Inflammatory macrophage treated with lipopolysaccharide for 1 hour (primary cell): ENCODE data around the gene GRIK1.

Experiments used
- DNase-seq, 2 donors: peaks; one replicate each; pipeline ENCODE4 v3.0.0-alpha.2; 2020 to 2022

The GRIK1 gene

GRCh38 chr21:29771491-29772066 lies 168.2 kb downstream of the GRIK1 start:
- no peak for DNase-seq

GRCh38 chr21:29763674-29764073 lies 176.1 kb downstream of the GRIK1 start:
- no peak for DNase-seq

GRCh38 chr21:29762570-29763082 lies 177.2 kb downstream of the GRIK1 start:
- DNase-seq = no peak

GRCh38 chr21:29753216-29753615 lies 186.6 kb downstream of the GRIK1 start:
- DNase-seq = no peak

GRCh38 chr21:29751473-29752185 lies 188.2 kb downstream of the GRIK1 start:
- DNase-seq = no peak

- no peak for DNase-seq
These were observed 189.8 kb downstream of the GRIK1 start for GRCh38 chr21:29749957-29750356.

- no peak for DNase-seq
These were observed 190.6 kb downstream of the GRIK1 start for GRCh38 chr21:29749223-29749622.

GRCh38 chr21:29748391-29749167 lies 191.2 kb downstream of the GRIK1 start:
- no peak for DNase-seq

- DNase-seq = no peak
These were observed 198.0 kb downstream of the GRIK1 start for GRCh38 chr21:29741761-29742160.

- peak in 1 of 2 donors; percentile 12 for DNase-seq
These were observed 200.6 kb downstream of the GRIK1 start for GRCh38 chr21:29739176-29739575.

GRCh38 chr21:29738730-29739129 lies 201.1 kb downstream of the GRIK1 start:
- DNase-seq = no peak

GRCh38 chr21:29737186-29737585 lies 202.6 kb downstream of the GRIK1 start:
- DNase-seq = no peak

- DNase-seq = no peak
These were observed 209.5 kb downstream of the GRIK1 start for GRCh38 chr21:29730281-29730680.

GRCh38 chr21:29726044-29726443 lies 213.8 kb downstream of the GRIK1 start:
- peak; percentile 5 for DNase-seq

GRCh38 chr21:29725025-29725736 lies 214.6 kb downstream of the GRIK1 start:
- no peak for DNase-seq

GRCh38 chr21:29721964-29722363 lies 217.8 kb downstream of the GRIK1 start:
- DNase-seq = no peak

GRCh38 chr21:29721221-29721620 lies 218.6 kb downstream of the GRIK1 start:
- no peak for DNase-seq

GRCh38 chr21:29719521-29719920 lies 220.3 kb downstream of the GRIK1 start:
- DNase-seq = no peak

- no peak for DNase-seq
These were observed 221.5 kb downstream of the GRIK1 start for GRCh38 chr21:29718081-29718815.

- DNase-seq = no peak
These were observed 222.1 kb downstream of the GRIK1 start for GRCh38 chr21:29717659-29718058.

GRCh38 chr21:29716753-29717152 lies 223.0 kb downstream of the GRIK1 start:
- no peak for DNase-seq

- no peak for DNase-seq
These were observed 224.7 kb downstream of the GRIK1 start for GRCh38 chr21:29715089-29715488.
